ENCODE measurements around the gene ZNG1E. TPM values are rescaled to one million over a fixed set of nuclear protein-coding genes. Genes with fewer than 3 reads are reported as not detected.
"Not testable (repeated sequence)": the region's sequence is repeated elsewhere in the genome, so short reads cannot be mapped to it uniquely, and the experiment has no call there.

ZNG1E gene
- total and polyA plus RNA-seq, 2 of the 8 experiments (the other 6 are each of a cell fraction or from before 2014, with no cell fraction given) = 12.0 to 27.6 TPM

DNA sequence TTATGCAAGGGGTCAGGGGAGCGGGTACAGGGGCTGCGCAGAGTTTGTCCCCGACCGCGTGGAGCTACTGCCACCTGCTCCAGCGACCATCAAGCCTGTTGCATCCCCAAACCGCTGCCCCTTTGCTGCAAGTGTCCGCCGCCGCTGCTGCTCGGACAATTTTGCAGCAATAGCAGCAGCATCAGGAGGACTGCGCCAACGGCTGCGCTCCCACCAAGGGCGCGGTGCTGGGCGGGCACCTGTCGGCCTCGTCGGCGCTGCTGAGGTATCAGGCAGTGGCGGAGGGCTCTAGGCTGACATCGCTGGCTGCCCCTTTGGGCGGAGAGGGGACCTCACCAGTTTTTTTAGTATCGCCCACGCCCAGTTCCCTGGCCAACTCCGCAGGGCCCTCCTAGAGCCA is 62.4 kb downstream of the ZNG1E start:
- H3K27ac ChIP-seq (ENCODE audit: low read depth, low read length); FAIRE-seq; H2AFZ ChIP-seq (ENCODE audit: low read length); H2BK12ac ChIP-seq (ENCODE audit: low read depth, low read length); H3K4ac ChIP-seq (replicated peaks; ENCODE audit: insufficient read length, low read depth, low read length); H2BK5ac ChIP-seq (ENCODE audit: low read depth, low read length); H3K9me3 ChIP-seq (ENCODE audit: insufficient read depth in 2 of 2, low read depth in 1 of 2, low read length in 1 of 2); H3K9ac ChIP-seq (replicated peaks in 1 of 4; ENCODE audit: extremely low read depth in 1 of 4, low read depth in 3 of 4, low read length in 3 of 4); H3K18ac ChIP-seq (ENCODE audit: extremely low read depth, low read length); H3K23ac ChIP-seq (ENCODE audit: insufficient read length); H2BK15ac ChIP-seq (ENCODE audit: low read length); DNase-seq (ENCODE audit: low read depth in 1 of 2, low spot score in 2 of 2); H2BK20ac ChIP-seq (ENCODE audit: low read length); H3K23me2 ChIP-seq (ENCODE audit: low read depth, low read length); H3K79me1 ChIP-seq (ENCODE audit: low read depth, low read length); H4K8ac ChIP-seq (ENCODE audit: extremely low read depth, insufficient read depth, low read length); CTCF ChIA-PET (ENCODE audit: partially characterized antibody); H4K20me1 ChIP-seq (replicated peaks in 1 of 2; ENCODE audit: control insufficient read depth in 1 of 2, insufficient read depth in 2 of 2, low read length in 2 of 2); H4K91ac ChIP-seq (replicated peaks; ENCODE audit: insufficient read length, low read length); POLR2A ChIA-PET (ENCODE audit: partially characterized antibody); H3K36me3 ChIP-seq (ENCODE audit: control insufficient read depth in 2 of 4, insufficient read depth in 4 of 4, low read length in 3 of 4); H3K56ac ChIP-seq (replicated peaks; ENCODE audit: insufficient read length, low read depth, low read length); H3K14ac ChIP-seq (ENCODE audit: insufficient read length); H4K5ac ChIP-seq (ENCODE audit: insufficient read length, low read depth, low read length); H3K4me1 ChIP-seq (replicated peaks in 1 of 4; ENCODE audit: control insufficient read depth in 3 of 4, insufficient read depth in 4 of 4, low read length in 3 of 4); H2AK5ac ChIP-seq (ENCODE audit: low read depth, low read length); H2BK120ac ChIP-seq (replicated peaks; ENCODE audit: low read depth, low read length); H3K79me2 ChIP-seq (ENCODE audit: control insufficient read depth in 1 of 2, insufficient read depth in 2 of 2, low read length in 2 of 2): not testable (repeated sequence)
- peaks cover 3 to 17% (median 7%) of the 10 kb centered on the region in 4 experiments for H3K27me3 ChIP-seq (replicated peaks in 1 of 4; ENCODE audit: control insufficient read depth in 3 of 4, extremely low read depth in 1 of 4, insufficient read depth in 3 of 4, low read length in 3 of 4)
- peak overlapping the region in 1 of 2 experiments; percentile 28; a peak in 2 of 4 replicates for H3K4me2 ChIP-seq (ENCODE audit: insufficient read depth in 1 of 2, low read depth in 2 of 2, low read length in 2 of 2)
- H3K4me3 ChIP-seq (ENCODE audit: extremely low read depth in 1 of 4, insufficient read depth in 2 of 4, low read depth in 3 of 4, low read length in 4 of 4) = 0 out of 8 replicates have a peak overlapping the region, but pooled peaks of 1 of the 4 experiments have one; percentile 32
- no CpG with 5 or more reads among the region's 27 CpGs for whole genome bisulfite sequencing, 2 experiments (ENCODE audit: extremely low coverage in 1 of 2, insufficient coverage in 1 of 2, insufficient read length in 1 of 2, insufficient replicate concordance in 2 of 2, low coverage in 1 of 2, low lambda C conversion rate in 2 of 2, missing lambda C conversion rate in 1 of 2)

Other genes starting within 250 kb of the ZNG1E start
- gene FOXD4L4, start 61.2 kb downstream of the ZNG1E start, total RNA-seq (2021; fragmentation: NEBNext Ultra II Directional; extraction: Animal tissue kit (Norgen Biotek cat#: 25700)) = not detected in 2 replicates
- gene FOXD4L4, start 61.2 kb downstream of the ZNG1E start, polyA plus RNA-seq (2011; rRNA removed) = 0.03 TPM in 1 of 2 replicates, not detected in the other

Measured in H1 (cell line).